Measurements from ENCODE around the gene PTPN6. TPM values are rescaled to one million over a fixed set of nuclear protein-coding genes. Genes with fewer than 3 reads are reported as not detected.

Gene PTPN6
- polyA plus RNA-seq, 1 experiment = 0.27 TPM

DNA sequence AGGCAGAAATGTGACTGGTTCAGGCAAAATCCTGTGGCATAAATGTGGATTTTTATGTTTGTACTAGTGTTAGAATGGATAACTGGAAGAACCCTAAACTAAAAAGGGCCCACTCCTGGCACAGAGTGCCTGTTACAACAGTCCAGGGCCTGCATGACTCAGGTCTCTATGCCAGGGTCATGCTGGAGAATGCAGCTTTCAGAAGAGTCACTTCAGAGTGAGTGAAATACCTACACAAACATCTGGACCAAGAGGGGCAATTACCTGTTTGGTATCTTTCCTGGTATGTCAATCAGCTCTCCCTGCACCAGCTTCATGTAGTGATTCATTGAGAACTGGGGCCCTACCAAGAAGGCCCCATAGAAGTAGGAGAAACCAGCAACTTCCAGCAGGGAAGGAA lies 29.6 kb downstream of the PTPN6 start:
- Histone ChIP-seq H3K4me3 (ENCODE audit: low read depth, low read length) (no peak overlapping the region), H3K27me3 (ENCODE audit: control insufficient read depth, insufficient read depth, low read length) (no peaks in the 10 kb centered on the region), H3K36me3 (ENCODE audit: control insufficient read depth, insufficient read depth, low read length) (peaks cover 11% of the 10 kb centered on the region)
- TF ChIP-seq, protein P1, sequence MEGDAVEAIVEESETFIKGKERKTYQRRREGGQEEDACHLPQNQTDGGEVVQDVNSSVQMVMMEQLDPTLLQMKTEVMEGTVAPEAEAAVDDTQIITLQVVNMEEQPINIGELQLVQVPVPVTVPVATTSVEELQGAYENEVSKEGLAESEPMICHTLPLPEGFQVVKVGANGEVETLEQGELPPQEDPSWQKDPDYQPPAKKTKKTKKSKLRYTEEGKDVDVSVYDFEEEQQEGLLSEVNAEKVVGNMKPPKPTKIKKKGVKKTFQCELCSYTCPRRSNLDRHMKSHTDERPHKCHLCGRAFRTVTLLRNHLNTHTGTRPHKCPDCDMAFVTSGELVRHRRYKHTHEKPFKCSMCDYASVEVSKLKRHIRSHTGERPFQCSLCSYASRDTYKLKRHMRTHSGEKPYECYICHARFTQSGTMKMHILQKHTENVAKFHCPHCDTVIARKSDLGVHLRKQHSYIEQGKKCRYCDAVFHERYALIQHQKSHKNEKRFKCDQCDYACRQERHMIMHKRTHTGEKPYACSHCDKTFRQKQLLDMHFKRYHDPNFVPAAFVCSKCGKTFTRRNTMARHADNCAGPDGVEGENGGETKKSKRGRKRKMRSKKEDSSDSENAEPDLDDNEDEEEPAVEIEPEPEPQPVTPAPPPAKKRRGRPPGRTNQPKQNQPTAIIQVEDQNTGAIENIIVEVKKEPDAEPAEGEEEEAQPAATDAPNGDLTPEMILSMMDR (IDR thresholded peaks at IDR 0.05; ENCODE audit: insufficient read depth, low read depth, low read length) = no peak
- ChIA-PET CTCF (no interaction called here), POLR2A (no interaction called here)
- DNase-seq (ENCODE audit: low read depth) = no peak

DNA sequence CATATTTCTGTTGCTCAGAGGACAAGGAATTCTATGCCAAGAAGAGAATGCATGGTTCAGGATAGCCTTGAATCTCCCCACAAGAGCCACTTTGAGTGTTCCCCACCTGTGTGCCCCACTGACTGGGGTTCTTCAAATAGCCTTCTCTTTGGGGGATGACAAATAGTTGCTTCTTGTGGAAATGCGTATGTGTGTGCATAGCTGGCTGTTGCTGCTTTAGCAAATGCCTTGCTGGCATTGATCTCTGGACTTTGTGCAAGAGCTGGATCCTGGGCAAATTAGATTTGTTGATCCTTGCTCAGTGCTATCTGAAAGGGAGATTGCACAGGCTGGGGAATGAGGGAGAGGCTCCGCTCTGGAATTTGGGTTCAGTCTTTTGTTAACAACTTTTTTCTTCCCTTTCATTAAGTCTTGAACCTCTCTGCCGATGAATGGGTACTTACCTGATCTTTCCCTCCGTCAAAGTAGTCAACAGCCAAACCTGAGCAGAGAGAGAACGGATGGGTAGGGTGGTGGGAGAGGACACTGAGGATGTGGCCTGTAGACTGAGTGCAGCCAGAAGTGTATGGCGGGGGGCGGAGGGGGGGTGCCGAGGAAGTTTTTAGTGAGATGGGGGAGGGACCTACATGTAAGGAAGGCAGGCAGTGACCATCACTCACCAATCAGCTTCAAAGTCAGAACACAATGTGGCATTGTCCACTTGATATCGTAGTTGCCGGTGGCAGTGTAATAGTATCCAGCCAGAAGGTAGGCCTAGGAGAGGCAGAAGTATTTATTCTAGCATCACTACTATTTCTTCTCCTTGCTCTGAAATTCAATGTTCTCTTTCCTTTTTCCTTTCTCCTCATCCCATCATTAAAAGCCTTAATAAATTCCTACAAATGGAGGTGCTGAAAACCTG lies 30.2 kb downstream of the PTPN6 start:
- Histone ChIP-seq H3K36me3 (ENCODE audit: control insufficient read depth, insufficient read depth, low read length) (peaks cover 11% of the 10 kb centered on the region), H3K27me3 (ENCODE audit: control insufficient read depth, insufficient read depth, low read length) (no peaks in the 10 kb centered on the region), H3K4me3 (ENCODE audit: low read depth, low read length) (no peak overlapping the region)
- ChIA-PET POLR2A (no interaction called here), CTCF (no interaction called here)
- TF ChIP-seq, protein P1 (IDR thresholded peaks at IDR 0.05; ENCODE audit: insufficient read depth, low read depth, low read length) = no peak
- DNase-seq (ENCODE audit: low read depth) = no peak

DNA sequence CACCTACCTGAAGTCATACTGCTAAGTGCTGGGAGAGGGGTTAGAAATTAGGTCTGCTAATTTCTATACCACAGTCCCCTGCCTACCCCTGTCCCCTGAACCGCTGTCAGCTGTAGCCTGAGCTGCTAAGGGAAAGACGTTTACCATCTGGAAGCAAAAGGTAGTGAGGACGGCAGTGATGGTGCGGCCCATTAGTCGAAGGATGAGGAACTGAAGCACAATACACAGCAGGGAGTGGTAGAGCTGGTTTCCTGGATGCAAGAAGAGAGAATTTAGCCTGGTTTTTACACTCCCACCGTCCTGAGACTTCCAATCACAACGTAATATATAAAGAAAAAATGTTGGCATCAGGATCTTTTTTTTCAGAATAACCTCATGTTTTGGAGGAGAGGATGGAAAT lies 31.4 kb downstream of the PTPN6 start:
- POLR2A ChIA-PET = no interaction called here
- CTCF ChIA-PET = no interaction called here
- Histone ChIP-seq H3K27me3 (ENCODE audit: control insufficient read depth, insufficient read depth, low read length) (no peaks in the 10 kb centered on the region), H3K4me3 (ENCODE audit: low read depth, low read length) (no peak overlapping the region), H3K36me3 (ENCODE audit: control insufficient read depth, insufficient read depth, low read length) (peaks cover 6% of the 10 kb centered on the region)
- DNase-seq (ENCODE audit: low read depth) = no peak
- TF ChIP-seq, protein P1 (IDR thresholded peaks at IDR 0.05; ENCODE audit: insufficient read depth, low read depth, low read length) = no peak

DNA sequence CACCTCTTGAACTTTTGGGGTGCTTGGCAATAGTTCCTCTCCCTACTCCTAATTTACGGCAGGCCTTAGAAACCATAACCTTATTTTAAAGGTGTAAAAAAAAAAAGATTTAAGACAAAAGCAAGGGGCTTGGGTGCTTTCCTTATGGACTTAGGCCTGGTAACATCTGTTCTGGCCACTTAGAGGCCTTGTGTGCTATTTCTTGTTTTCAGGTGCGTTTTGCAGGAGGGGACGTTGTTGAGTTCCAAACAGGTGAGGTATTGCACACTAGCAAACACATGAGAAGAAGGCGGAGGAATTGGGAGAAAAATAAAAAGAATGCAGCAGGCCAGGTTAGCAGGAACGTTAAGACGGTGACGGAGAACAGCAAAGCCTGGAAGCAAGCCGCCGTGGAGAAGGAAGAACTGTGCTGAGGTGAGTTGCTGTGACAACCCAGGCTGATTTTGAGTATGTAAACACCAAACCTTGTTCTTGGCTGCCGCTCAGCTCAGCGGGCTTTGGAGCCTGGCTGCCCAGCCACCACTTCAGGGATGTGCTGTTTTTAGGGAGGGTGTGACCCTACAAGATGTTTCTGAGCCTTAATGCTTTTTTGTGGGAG lies 36.9 kb downstream of the PTPN6 start:
- POLR2A ChIA-PET = no interaction called here
- no peak for DNase-seq (ENCODE audit: low read depth)
- TF ChIP-seq, protein P1 (IDR thresholded peaks at IDR 0.05; ENCODE audit: insufficient read depth, low read depth, low read length) = no peak
- Histone ChIP-seq H3K4me3 (ENCODE audit: low read depth, low read length) (no peak overlapping the region), H3K36me3 (ENCODE audit: control insufficient read depth, insufficient read depth, low read length) (peaks cover 4% of the 10 kb centered on the region; the same call in 1 of the 2 replicates), H3K27me3 (ENCODE audit: control insufficient read depth, insufficient read depth, low read length) (no peaks in the 10 kb centered on the region)
- CTCF ChIA-PET = no interaction called here

DNA sequence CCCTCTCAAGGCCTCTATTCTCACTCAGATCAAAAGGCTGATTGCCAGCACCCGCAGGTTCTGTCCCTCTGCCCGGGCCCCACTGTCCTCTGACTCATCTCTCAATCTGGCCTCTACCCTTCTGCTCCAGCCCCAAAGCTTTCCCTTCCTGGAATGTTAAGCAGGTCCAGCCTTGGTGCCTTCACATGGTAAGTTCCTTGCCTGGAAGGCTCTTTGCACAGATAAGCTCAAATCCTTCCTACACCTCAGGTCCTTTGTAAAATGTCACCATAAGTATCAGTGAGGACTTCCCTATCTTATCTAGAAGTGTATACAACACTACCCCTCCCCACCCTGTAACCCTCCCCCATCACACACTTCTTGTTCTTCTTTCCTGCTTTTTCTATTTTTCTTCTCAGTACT lies 44.9 kb downstream of the PTPN6 start:
- TF ChIP-seq, protein P1 (IDR thresholded peaks at IDR 0.05; ENCODE audit: insufficient read depth, low read depth, low read length) = no peak
- POLR2A ChIA-PET = no interaction called here
- DNase-seq (ENCODE audit: low read depth) = peak; percentile 15
- no peak overlapping the region for H3K4me3 ChIP-seq (ENCODE audit: low read depth, low read length)
- H3K27me3 ChIP-seq (ENCODE audit: control insufficient read depth, insufficient read depth, low read length) = no peaks in the 10 kb centered on the region
- H3K36me3 ChIP-seq (ENCODE audit: control insufficient read depth, insufficient read depth, low read length) = peaks cover 2% of the 10 kb centered on the region; the same call in 1 of the 2 replicates
- CTCF ChIA-PET = interaction anchor here (0.6 to 1.4 kb wide), 5 partner anchors 21 to 118 kb away, joined by 3 to 4 read pairs (median 3); partner anchors contain the start of gene C1S

Data from BJ (cell line).